ENCODE data around the gene APLNR.

The APLNR gene

DNA sequence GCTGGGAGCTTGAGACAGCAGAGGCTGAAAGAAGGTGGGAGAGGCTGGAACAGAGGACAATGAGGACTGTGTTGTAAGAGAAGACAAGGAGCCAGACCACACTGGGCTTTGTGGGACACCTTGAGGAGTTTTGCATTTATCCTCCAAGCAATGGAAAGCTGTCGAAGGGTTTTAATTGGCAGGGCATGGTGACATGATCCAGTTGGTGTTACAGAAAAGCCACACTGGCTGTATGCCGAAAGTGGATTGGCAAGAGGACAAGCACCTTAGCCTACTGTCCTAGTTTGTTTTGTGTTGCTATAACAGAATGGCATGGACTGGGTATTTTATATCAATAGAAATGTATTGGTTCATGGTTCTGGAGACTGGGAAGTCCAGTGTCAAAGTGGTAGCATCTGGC lies 14.0 kb upstream of the APLNR start:
- no peak for DNase-seq

DNA sequence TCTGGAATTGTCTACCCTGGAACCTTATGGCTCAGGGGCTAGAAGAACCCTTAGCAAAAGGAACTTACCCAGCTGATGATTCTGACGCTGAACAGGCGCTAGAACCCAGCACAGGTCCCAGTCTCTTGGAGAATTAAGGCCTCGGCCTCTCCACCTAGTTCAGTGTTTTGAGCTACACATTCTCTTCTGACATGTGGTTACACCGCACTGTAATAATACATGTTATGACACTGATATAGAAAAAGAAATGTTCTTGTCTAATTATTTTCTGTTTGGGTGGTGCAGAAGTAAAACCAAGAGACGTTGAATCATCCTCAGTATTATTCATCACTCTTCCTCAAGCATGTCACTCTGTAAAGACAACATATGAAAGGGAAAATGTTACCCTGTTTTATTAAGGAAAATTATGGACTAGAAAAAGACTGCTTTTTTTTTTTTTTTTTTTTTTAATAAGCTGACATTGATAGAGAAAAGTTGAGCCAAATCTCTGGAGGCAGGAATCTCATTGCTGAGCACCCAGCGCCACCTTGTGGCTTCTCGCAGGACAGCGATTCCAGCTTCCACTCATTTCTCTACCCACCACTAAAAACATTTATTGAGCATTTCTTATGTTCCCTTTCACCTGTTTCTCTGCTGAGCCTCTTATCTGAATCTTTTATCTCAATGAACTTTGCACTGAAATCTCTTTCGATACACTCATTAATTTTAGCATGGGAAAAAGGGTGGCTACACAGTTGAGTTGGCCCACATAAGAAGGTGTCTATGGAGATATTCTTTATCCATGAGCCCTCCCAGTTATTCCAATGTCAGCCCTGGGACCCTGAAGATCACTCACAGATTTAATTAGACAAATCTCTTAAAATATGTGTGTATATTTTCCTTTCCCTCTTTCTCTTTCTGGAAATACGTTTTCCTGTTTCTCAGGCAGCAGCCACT lies 12.6 kb upstream of the APLNR start:
- DNase-seq, result peak; percentile 4

DNA sequence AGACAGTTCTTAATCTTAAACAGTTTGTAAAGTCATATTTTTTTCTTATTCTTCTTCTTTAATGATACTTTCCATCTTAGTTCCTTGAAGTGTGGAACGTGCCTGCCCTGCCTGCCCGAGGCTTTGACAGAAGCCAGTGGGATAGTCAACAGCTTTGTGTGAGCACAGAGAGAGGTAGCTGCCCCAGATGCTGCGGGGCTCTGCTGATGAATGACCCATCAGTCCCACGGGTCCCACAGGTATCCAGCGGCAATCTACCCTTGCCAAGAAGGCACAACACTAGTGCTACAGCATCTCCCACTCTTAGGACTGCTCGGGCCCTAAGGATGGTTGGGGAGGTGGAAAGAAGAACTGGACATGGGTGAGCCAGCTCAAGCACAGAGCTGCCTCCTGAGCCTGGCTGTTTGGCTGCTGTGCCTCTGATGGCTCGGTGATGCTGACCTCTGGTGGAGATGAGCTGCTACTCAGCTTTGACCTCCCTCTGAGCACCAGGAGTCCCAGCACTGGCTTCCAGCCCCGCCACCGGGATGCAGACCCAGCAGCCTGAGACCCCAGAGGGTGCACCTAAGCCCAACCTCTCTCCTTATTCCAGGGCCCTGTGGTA lies 11.8 kb upstream of the APLNR start:
- peak; percentile 22 for DNase-seq

DNA sequence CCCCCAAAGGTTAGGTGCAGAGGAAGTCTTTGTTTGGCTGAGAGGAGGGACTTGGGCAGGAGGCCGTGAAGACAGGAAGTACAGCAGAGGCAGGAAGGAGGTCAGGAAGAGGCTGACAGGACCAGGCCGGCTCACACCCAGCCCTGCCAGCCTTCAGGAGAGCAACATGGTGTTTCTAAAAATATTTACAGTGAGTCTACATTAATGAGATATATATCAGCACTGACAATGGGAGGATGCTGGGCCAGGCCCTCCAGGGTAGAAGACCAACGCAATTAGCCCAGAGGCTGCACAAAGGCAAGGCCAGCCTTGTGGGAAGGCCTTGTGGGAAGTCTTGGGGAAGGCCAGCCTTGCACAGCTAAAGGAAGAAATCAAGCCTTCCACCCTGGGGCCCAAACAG lies 7.9 kb upstream of the APLNR start:
- no peak for DNase-seq

DNA sequence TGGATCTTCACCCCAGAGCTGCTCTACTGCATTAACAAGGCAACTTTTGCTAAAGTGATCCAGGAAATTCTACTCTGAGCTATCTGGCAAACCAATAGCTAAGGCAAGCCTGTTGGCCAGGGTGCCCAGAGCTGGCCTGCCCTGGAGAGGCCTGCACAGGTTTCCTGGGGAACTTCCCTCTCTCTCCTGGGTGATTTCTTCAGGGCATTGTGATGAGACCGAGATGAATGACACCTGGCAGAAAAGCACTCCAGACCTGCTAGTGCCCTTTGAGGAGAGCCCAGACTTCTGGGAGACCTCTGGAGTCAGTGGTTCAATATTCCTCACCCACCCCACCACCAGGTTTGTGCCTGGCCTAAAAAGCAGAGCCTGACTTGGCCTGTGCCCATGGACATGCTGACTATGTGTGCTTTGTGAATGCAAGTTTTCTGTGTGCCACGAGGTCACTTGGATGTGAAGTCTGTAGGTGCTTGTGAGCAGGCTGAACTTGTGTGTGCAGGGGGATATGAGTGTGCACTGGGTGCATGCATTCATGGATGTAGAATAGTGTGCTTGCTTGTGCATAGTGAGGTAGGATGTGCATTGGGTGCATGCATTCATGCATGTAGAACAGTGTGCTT lies 4.4 kb upstream of the APLNR start:
- no peak for DNase-seq

- DNase-seq, result no peak
Observed at GRCh38 chr11:57240757-57241156, 3.7 kb upstream of the APLNR start.

- no peak for DNase-seq
Observed at GRCh38 chr11:57240007-57240406, 3.0 kb upstream of the APLNR start.

- no peak for DNase-seq
Observed at GRCh38 chr11:57239348-57239747, 2.3 kb upstream of the APLNR start.

DNA sequence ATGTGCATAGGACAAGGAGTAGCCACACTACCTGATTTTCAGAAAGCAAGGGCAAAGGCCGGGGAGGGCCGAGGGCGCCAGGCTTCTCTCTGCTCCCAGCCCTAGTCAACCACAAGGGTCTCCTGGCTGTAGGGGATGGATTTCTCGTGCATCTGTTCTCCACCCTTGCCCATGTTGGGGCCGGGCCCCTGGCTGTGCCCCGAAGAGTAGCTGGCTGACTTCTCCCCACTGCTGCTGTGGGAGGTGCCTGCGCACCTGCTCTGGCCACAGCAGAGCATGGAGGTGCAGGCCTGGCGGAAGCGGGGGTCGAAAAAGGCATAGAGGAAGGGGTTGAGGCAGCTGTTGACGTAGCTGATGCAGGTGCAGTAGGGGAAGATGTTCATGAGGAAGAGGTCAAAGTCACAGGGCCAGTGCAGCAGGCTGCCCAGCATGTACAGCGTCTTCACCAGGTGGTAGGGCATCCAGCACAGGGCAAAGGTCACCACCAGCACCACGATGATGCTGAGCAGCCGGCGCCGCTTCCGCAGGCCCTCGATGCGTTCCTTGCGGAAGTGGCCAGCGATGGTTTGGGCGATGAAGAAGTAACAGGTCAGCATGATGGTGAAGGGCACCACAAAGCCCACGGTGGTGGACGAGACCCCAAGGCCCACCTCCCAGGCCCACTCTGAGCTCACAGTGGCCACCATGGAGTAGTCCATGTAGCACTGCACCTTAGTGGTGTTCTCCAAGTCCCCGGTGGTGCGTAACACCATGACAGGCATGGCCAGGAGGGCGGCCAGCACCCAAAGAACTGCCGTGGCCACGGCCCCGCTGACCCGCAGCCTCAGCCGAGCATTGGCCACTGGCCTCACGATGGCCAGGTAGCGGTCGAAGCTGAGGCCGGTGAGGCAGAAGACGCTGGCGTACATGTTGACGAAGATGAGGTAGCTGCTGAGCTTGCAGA lies 1.0 kb downstream of the APLNR start:
- no peak for DNase-seq

DNA sequence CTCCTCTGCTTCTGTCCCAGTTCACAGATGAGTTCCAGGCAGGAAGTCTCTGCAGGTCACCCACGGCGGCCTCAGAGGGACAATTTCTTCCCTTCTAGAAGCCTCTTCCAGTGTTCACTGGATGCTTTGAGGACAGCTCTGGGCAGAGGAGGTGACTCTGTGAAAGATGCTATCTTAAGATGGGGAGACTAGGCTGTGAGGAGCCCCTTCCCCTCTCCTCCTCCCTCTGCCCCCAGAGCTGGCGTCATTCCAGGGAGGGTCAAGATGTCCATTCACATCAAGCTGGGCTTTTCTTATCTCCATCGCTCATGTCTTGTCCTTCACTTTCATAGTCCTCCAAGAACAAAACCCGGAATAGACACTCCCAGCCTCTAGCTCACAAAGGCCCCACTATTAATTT lies 3.3 kb downstream of the APLNR start:
- DNase-seq, result no peak

DNA sequence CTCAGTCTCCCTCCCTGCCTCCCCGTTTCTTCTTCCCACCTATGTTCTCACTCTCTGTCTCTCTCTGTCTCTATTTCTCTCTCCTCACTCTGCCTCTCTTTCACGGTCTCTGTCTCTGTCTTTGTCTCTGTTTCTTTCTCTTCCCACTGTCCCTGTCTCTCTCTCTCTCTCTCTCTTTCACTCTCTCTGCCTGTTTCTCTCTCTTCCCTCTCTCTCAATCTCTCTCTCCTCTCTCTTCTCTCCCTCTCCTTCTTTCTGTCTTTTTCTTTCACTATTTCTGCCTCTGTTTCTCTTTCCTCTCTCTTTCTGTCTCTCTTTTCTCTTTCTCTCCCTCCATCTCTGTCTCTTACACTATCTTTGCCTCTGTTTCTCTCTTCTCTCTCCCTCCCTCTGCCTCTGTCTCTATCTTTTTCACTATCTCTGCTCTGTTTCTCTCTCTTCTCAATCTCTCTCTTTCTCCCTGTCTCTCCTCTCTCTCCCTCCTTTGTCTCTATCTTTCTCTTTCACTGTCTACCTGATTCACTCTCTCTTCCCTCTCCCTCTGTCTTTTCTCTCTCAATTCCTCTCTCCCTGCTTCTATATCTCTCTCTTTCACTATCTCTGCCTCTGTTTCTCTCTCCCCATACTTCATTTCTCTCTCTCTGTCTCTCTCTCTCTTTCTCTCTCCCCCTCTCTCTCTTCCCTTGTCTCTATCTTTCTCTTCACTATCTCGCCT lies 5.4 kb downstream of the APLNR start:
- no peak for DNase-seq

- DNase-seq, result no peak
Observed at GRCh38 chr11:57230791-57231538, 6.1 kb downstream of the APLNR start.

- no peak for DNase-seq
Observed at GRCh38 chr11:57230316-57230715, 6.7 kb downstream of the APLNR start.

- no peak for DNase-seq
Observed at GRCh38 chr11:57228600-57228999, 8.4 kb downstream of the APLNR start.

DNA sequence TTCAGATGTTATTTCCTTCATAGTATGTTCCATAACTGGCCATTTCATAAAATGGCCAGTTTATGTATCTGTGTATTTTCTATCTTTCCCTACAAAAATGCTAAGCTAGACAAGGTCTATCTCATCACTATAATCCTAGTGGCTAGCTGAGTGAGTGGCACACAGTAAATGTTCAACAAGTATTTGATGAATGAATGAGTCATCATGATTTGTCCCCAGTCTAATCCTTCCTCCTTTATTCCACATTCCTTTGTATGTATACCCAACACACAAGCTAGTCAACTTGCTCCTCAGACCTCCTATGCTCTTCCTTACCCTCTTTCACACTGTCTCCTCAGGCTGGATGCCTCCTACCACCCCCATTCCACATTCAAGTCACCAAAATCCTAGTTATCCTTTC lies 12.5 kb downstream of the APLNR start:
- DNase-seq, result no peak

- DNase-seq, result no peak
Observed at GRCh38 chr11:57224128-57224527, 12.9 kb downstream of the APLNR start.

DNA sequence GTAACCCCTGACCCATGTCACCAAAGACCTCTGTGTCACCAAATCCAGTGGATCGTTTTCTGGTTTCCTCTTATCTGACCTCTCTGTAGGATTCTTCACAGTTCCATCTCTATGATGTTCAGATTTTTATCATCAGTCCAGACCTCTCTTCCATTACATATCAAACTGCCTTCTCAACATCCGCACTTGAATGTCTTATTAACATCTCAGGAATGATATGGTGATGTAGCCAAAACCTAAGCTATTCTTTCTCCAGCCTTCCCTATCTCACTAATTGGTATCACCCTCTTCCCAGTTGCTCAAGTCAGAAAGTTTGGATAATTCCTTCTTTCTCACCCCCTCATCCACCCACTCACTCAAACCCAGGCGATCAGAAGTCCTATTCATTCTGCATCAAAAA lies 13.4 kb downstream of the APLNR start:
- DNase-seq, result no peak

DNA sequence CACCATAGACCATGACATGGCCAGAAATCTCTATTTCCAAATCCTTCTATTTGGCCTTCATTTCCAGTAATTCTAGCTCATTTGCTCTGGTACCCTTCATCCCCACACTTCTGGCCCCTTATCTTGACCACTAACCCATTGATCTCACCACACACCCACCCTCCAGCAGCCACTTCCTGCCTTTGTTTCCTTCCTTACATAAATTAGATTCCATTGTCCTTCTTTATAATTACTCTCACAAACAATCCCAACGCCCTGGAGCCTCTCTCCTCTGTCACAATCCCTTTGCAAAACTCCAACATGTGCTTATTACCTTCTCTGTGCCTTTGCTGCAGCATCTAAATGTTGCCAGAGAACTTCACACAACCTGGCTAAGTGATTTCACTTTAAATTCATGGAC lies 14.8 kb downstream of the APLNR start:
- DNase-seq, result no peak

GRCh38 chr11:57219021-57219627 lies 17.9 kb downstream of the APLNR start:
- DNase-seq, result no peak

DNA sequence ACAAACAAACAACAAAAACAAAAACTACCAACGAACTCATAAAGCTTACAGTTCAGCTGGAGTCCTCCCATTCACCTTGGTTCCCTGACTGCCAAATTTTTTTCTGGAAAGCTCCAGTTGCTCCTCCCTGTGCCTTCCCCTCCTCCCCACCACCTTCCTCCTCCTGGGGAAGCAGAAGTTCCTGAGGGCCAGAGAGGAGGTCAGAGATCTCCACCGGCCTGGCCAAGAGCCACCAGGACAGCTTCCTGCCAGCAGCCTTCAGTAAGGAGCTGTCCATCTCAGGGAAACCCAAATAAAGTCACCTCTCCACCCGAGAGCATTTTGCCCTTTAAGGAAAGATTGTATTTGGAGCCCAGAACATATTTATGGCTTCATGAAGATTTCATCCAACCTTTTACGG lies 20.0 kb downstream of the APLNR start:
- DNase-seq, result no peak

- DNase-seq, result no peak
Observed at GRCh38 chr11:57216463-57216862, 20.6 kb downstream of the APLNR start.

Measured in NCI-H774 (cell line).